AG08395 (cell line): Measurements from ENCODE around the gene ZFPL1.

ENCODE experiments used
- DNase-seq: peaks from one replicate; pipeline ENCODE4 v3.0.0; 2012; ENCODE audit warnings: mixed read lengths, low spot score

ZFPL1 gene

GRCh38 chr11:65095427-65095826 lies 11.4 kb downstream of the ZFPL1 start:
- DNase-seq: no peak

GRCh38 chr11:65095974-65096806 lies 12.2 kb downstream of the ZFPL1 start, which contains the start of gene VPS51:
TSS of gene VPS51 (plus strand) at chr11:65096214. CDS start at chr11:65096251, 37 bp downstream.
- peak; percentile 96 for DNase-seq

DNA sequence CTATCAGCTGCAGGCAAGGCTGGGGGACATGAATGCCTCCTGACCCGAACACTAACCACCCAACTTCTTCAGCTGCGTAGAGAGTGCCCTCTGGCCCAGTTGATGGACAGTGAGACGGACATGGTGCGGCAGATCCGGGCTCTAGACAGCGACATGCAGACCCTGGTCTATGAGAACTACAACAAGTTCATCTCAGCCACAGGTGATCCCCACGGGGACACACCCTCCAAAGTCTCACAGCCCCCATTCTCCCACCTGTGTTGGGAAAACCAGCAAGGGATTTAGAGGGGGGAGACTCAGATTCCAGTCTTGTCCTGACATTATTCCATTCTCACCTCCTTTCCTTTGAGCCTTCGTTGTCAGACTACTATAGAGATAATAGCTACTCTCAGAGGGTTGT lies 12.9 kb downstream of the ZFPL1 start:
- DNase-seq: no peak

DNA sequence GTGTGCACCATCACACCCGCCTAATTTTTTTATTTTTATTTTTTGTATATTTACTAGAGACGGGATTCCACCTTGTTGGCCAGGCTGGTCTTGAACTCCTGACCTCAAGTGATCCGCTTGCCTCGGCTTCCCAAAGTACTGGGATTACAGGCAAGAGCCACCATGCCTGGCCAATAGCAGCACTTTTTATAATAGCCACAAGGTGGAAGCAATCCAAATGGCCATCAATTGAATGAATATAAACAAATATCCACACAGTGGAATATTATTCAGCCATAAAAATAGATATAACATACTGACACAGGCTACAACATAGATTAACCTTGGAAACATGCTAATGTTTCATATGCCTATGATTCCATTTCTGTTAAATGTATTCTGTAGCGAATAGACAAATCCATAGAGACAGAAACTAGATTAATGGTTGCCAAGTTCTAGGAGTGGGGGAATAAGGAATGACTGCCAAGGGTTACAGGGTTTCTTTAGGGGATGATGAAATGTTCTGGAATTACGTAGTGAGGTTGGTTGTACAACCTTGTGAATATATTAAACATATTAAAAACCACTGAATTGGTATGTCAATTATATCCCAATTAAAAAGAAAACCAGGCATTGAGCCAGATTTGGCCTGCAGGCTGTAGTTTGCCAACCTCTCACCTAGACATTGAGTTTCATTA lies 16.8 kb downstream of the ZFPL1 start:
- DNase-seq: no peak

DNA sequence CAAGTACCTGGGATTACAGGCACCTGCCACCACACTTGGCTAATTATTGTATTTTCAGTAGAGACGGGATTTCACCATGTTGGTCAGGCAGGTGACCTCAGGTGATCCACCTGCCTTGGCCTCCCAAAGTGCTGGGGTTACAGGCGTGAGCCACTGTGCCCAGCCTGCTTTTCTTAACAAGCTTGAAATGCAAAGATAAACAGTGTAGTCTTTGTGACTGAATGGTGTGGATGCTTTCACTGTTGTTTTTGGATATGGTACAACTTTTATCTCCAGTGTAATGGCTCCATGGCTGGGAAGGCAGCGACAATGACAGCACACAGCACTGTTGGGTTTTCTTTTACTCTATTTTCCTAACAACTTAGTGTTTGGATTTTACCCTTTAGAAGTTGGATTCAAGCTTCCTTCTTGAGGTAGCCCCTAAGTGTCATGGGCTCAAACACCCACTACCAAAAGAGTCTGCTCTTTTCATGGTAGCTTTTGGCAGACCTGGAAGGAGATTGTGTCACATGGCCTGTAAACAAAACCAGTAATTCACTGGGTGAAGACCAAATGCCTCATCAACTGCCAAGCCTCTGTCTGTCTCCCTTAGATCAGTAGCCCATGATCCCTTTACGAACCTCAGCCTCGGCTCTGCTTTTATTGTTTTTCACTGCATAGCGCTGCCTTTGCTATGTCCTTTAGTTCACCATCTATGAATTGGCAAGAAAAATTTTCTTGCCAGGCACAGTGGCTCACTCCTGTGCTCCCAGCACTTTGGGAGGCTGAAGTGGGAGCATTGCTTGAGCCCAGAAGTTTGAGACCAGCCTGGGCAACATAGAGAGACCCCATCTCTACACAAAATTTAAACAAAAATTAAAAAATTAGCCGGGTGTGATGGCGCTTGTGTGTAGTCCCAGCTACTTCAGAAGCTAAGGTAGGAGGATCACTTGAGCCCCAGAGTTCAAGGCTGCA lies 18.4 kb downstream of the ZFPL1 start:
- DNase-seq: no peak

DNA sequence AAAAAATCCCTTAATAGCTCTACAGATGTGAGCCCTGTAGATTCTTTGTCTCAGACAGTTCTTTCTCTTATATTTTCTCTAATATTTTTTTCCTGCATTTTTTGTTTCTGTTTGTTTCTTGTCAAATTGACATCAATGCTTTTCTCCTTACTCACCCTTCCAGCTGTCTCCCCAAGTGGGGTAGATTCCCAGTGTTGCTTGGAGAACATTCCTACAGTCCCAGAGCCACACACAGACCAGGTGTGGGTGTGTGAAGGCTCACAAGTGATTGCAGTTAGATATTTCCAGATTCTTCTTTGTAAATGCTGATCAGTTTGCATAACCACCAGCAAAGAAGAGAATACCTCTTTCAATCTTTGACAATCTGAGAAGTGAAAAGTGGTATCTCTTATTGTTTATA lies 19.5 kb downstream of the ZFPL1 start:
- DNase-seq: no peak

- DNase-seq: no peak
These were observed 20.6 kb downstream of the ZFPL1 start for GRCh38 chr11:65104628-65105027.

DNA sequence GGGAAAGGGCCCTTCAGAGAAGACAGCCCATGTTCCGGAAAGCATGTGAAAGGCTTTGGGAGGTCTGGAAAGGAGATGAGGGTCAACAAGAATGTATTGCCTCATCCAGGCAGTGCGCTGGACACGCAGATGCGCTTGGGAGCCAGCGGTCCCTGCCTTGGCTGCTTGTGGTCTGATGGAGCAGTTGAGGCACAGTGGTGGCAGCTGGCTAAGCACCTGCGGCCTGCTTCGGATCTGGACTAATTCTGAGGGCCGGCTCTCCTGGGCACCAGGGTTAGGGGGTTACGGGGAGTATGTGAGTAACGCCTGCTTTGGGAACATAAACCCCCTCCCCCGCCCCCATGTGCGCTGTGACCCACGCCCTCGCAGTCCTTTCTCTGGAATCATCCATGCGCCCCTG lies 23.1 kb downstream of the ZFPL1 start:
- DNase-seq: no peak

DNA sequence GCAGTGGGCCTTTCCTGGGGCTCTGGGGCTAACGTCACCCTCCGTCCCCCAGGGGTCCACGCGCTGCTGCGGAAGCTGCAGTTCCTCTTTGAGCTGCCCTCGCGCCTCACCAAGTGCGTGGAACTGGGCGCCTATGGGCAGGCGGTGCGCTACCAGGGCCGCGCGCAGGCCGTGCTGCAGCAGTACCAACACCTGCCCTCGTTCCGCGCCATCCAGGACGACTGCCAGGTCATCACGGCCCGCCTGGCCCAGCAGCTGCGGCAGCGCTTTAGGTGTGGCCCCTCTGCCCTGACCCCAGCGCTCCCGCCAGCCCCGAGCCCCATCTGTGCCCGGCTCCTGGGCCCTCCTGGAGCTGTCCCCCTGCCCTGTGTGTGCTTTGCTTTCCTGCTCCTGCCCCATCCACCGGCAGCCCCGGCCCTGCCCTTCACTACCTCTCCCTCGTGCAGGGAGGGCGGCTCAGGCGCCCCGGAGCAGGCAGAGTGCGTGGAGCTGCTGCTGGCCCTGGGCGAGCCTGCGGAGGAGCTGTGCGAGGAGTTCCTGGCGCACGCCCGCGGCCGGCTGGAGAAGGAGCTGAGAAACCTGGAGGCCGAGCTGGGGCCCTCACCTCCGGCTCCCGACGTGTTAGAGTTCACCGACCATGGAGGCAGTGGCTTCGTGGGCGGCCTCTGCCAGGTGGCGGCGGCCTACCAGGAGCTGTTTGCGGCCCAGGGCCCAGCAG lies 23.9 kb downstream of the ZFPL1 start:
- no peak for DNase-seq

DNA sequence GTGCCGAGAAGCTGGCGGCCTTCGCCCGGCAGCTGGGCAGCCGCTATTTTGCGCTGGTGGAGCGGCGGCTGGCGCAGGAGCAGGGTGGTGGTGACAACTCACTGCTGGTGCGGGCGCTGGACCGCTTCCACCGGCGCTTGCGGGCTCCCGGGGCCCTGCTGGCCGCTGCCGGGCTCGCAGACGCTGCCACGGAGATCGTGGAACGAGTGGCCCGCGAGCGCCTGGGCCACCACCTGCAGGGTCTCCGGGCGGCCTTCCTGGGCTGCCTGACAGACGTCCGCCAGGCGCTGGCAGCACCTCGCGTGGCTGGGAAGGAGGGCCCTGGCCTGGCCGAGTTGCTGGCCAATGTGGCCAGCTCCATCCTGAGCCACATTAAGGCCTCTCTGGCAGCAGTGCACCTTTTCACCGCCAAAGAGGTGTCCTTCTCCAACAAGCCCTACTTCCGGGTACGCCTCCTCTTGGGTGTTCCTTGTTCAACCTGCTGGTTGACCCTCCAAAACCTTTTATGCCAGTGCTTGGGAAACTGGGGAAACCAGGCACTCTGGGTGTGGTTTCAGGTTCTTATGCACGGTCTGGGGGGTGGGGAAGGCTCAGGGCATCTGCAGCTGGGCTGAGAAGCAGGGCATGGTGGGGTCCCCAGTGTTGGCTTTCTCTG lies 24.6 kb downstream of the ZFPL1 start:
- no peak for DNase-seq

- no peak for DNase-seq
These were observed 25.5 kb downstream of the ZFPL1 start for GRCh38 chr11:65109231-65110198.

GRCh38 chr11:65110354-65110861 lies 26.4 kb downstream of the ZFPL1 start:
- DNase-seq: peak; percentile 86

DNA sequence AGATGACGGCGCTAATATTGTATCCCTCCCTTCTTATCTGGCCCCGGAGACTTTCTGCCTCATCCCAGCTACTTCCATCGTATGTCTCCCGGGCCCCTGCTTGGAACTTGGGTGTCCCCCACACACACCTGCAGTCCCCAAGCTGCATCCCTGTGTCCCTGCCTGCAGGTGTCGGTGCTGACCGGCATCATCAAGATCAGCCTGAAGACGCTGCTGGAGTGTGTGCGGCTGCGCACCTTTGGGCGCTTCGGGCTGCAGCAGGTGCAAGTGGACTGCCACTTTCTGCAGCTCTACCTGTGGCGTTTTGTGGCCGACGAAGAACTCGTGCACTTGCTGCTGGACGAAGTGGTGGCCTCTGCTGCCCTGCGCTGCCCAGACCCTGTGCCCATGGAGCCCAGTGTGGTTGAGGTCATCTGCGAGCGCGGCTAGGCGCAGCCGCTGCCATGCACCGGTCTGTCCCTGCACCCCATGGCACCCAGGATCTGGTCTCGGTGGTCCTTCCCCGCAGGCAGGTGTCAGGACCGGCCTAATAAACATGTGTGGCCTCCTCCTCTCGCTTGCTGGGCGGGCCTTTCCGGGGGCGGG lies 27.2 kb downstream of the ZFPL1 start:
- DNase-seq: no peak

DNA sequence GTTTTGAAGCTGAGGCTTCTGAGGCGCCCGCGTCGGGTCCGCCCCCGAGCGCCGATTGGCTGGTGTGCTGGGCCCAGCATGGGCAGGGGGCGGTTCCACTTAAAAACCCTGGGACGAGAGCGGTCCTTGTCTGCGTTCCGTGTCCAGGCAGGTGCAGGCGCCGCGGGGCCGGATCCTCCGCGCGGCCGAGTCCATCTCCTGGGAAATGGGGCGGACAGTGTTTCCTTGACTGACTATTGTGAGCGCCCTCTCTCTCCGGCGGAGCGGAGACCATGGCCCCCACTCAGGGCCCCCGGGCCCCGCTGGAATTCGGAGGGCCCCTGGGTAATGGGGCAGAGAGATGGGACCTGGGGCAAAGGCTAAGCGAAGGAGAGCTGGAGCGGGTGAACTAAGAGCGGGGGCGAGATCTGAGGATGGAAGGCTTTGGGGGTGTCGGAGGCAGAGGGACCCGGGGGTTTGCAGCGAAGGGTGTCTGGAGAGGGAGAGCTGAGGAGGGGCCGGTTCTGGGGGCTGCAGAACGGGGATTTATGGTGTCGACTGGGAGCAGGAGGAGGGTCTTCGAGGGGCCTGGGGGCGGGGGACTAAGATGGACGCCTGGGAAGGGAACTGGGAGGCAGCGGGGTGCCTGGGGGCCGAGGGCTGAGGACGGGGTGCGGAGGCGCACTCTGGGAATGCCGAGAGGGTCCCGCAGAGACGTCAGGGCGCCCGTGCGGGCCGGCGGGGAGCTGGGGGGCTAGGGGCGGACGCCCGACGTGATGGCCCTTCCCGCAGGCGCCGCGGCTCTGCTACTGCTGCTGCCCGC lies 27.9 kb downstream of the ZFPL1 start, which contains the start of gene TM7SF2:
Gene TM7SF2, plus strand, starts transcription at position 129 of the 802 bp plus-strand sequence. Its CDS starts 144 bp downstream, at position 273.
- DNase-seq: peak; percentile 96

DNA sequence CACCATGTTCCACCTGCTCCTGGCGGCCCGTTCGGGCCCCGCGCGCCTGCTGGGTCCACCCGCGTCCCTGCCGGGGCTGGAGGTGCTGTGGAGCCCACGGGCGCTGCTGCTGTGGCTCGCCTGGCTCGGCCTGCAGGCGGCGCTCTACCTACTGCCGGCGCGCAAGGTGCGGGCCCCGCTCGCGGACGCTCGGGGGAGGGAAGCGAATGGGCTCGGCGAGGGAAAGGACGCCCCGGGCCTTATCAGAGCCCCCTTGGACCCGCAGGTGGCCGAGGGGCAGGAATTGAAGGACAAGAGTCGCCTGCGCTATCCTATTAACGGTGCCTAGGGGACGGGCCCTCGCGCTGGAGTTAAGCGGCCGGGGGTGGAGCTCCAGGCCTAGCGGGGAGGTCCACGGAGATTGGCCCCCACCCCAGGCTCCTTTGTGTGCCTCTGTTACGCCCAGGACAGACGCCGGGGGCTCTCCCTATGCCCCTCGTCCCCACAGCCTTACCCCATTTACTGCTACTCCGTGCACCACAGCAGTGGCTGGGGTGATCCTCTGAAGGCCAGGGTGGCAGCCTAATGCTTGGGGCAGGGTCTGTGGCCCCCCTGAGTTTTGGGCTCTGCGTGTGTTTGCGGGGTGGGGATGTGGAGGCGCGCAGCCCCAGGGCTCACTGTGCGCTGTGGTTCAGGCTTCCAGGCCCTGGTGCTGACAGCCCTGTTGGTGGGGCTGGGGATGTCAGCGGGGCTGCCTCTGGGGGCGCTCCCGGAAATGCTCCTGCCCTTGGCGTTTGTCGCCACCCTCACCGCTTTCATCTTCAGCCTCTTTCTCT lies 28.7 kb downstream of the ZFPL1 start:
- peak; percentile 45 for DNase-seq

GRCh38 chr11:65113361-65113756 lies 29.3 kb downstream of the ZFPL1 start:
- DNase-seq: no peak

GRCh38 chr11:65113839-65114238 lies 29.8 kb downstream of the ZFPL1 start:
- DNase-seq: no peak
